AG04450 (cell line): ENCODE results near the gene AATK. TPM values are rescaled to one million over a fixed set of nuclear protein-coding genes. Genes with fewer than 3 reads are reported as not detected.

Experiments
- CTCF ChIA-PET: fragments of 300-600, 350-600 bp; formaldehyde crosslinking; extraction: SDS; loops from one replicate; lab custom pipeline; 2022; ENCODE audit warnings: antibody characterized with exemption, inconsistent platforms; lab: Charles Lee
- POLR2A ChIA-PET: fragments of 350-600 bp; formaldehyde crosslinking; extraction: SDS; loops from one replicate; lab custom pipeline; 2021; ENCODE audit warnings: antibody characterized with exemption, inconsistent platforms; lab: Yijun Ruan, JAX
- DNase-seq: peaks from one replicate; pipeline ENCODE4 v3.0.0-alpha.2; 2011; ENCODE audit warnings: low read depth, low spot score
- H3K27ac ChIP-seq: one replicate; pipeline ENCODE4 v1.5.1; 2012; ENCODE audit warnings: low read depth, low read length, control low read depth
- H3K27me3 ChIP-seq: one replicate; pipeline ENCODE4 v1.6.0; 2012; ENCODE audit warnings: low read length; ENCODE audit not compliant: control insufficient read depth, insufficient read depth
- H3K4me3 ChIP-seq: 2 replicates; pipeline ENCODE4 v1.5.1; 2011; ENCODE audit warnings: mild to moderate bottlenecking, low read depth, low read length, control low read depth
- H3K9me3 ChIP-seq: 2 replicates; pipeline ENCODE4 v1.5.1; 2012; ENCODE audit warnings: low read length; ENCODE audit not compliant: control insufficient read depth, insufficient read depth
- CTCF ChIP-seq: IDR thresholded peaks from 2 replicates; pipeline ENCODE4 v1.5.1; 2011; ENCODE audit warnings: low read depth, low read length, control low read depth, inconsistent platforms
- polyA plus RNA-seq: library from polyadenylated mRNA; depleted of rRNA; stranded (reverse); fragments of >200 nt; gene quantifications from 2 replicates; pipeline ENCODE4 v1.2.3, GENCODE V29; 2011

AATK gene
- polyA plus RNA-seq, 1 experiment = 0.16 TPM

- DNase-seq = no peak
- no peak for TF ChIP-seq CTCF
- H3K27ac ChIP-seq = no peak overlapping the region
Observed at GRCh38 chr17:81204578-81204977, 38.6 kb upstream of the AATK start.

GRCh38 chr17:81203136-81203535 lies 37.1 kb upstream of the AATK start:
- H3K27ac ChIP-seq = no peak overlapping the region
- no peaks in the 10 kb centered on the region; the same call in 1 of the 2 replicates for H3K9me3 ChIP-seq
- ChIA-PET POLR2A (no interaction called here), CTCF (no interaction called here)
- H3K4me3 ChIP-seq = no peak overlapping the region
- H3K27me3 ChIP-seq = no peaks in the 10 kb centered on the region
- no peak for DNase-seq
- TF ChIP-seq CTCF = no peak

More at GRCh38 chr17:81204578-81204977, 38.6 kb upstream of the AATK start:
- Histone ChIP-seq H3K9me3 (no peaks in the 10 kb centered on the region; the same call in 1 of the 2 replicates), H3K27me3 (no peaks in the 10 kb centered on the region), H3K4me3 (no peak overlapping the region)
- ChIA-PET POLR2A (no interaction called here), CTCF (no interaction called here)

DNA sequence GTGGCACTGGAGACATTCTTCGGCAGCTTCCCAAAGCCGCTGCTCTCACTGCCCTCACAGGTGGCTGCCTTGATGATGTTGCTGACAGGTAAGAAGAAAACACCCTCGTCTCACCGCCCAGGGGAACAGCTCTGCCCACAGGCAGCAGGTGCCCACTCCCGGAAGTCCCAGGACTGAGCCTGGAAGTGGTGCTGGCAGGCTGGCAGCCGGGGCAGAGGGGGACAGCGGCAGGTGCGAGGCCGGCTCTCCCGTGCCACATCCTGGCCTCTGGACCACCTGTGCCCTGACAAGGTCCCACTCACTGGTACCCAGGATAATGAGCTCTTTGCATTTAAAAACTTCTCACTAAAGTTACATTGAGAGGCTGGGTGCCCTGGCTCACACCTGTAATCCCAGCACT lies 36.3 kb upstream of the AATK start:
- TF ChIP-seq CTCF = no peak
- ChIA-PET CTCF (interaction anchor here (1.9 kb wide), 1 partner anchor 59 kb away, joined by 6 read pairs; no protein-coding TSS in a partner anchor), POLR2A (no interaction called here)
- Histone ChIP-seq H3K27ac (no peak overlapping the region), H3K27me3 (no peaks in the 10 kb centered on the region), H3K4me3 (no peak overlapping the region), H3K9me3 (no peaks in the 10 kb centered on the region; the same call in 1 of the 2 replicates)
- no peak for DNase-seq

GRCh38 chr17:81200695-81201580 lies 34.9 kb upstream of the AATK start:
- no peak overlapping the region for H3K4me3 ChIP-seq
- POLR2A ChIA-PET = interaction anchor here (0.6 kb wide), 1 partner anchor 103 kb away, joined by 6 read pairs; no protein-coding TSS in a partner anchor
- no peak overlapping the region for H3K27ac ChIP-seq
- no peaks in the 10 kb centered on the region; the same call in 1 of the 2 replicates for H3K9me3 ChIP-seq
- DNase-seq = peak; percentile 42
- CTCF ChIA-PET = interaction anchor here (0.6 to 1.9 kb wide), 10 partner anchors 10 to 527 kb away, joined by 3 to 6 read pairs (median 3); partner anchors contain the start of gene CEP131
- H3K27me3 ChIP-seq = no peaks in the 10 kb centered on the region
- TF ChIP-seq CTCF = peak; percentile 64

DNA sequence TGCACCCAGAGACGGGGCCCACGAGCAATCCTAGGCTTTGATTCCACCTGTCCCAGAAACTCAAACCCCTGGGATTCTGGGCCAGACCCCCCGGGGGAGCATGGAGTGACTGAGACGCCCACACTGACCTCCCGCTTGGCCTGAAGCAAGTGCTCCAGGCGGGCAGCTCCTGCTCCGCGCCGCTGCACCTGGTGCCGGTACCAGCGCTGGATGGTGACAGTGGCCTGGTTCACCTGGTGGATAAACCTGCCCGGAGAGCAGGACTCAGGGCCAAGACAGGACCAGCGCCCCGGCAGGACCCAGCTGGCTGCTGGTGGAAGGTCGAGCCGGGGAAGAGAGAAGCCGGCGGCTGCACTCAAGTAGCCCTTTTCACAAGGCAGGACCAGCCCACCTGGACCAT lies 34.2 kb upstream of the AATK start:
- Histone ChIP-seq H3K27me3 (no peaks in the 10 kb centered on the region), H3K27ac (no peak overlapping the region), H3K4me3 (no peak overlapping the region), H3K9me3 (no peaks in the 10 kb centered on the region; the same call in 1 of the 2 replicates)
- ChIA-PET CTCF (interaction anchor here (0.6 to 1.3 kb wide), 6 partner anchors 10 to 103 kb away, joined by 3 to 6 read pairs (median 3); partner anchors contain the start of gene CEP131), POLR2A (interaction anchor here (0.6 kb wide), 1 partner anchor 103 kb away, joined by 6 read pairs; no protein-coding TSS in a partner anchor)
- no peak for DNase-seq
- TF ChIP-seq CTCF = no peak
